Spinal cord (tissue), 10 donors: Measurements from ENCODE around the gene C10orf143. TPM values are rescaled to one million over a fixed set of nuclear protein-coding genes. Genes with fewer than 3 reads are reported as not detected.

Experiments used
- DNase-seq, 6 donors: peaks; one replicate each; pipeline versions ENCODE4 v3.0.0 to v3.0.0-alpha.2; 2013 to 2015; ENCODE audit warnings: low spot score in 6 of 6, low read depth in 4 of 6
- H3K27ac ChIP-seq: one replicate; pipeline ENCODE4 v1.5.1; 2013; ENCODE audit warnings: low read depth, low read length, control low read depth
- H3K27me3 ChIP-seq: one replicate; pipeline ENCODE4 v1.6.1; 2013; ENCODE audit warnings: low read length; ENCODE audit not compliant: control insufficient read depth, insufficient read depth
- H3K36me3 ChIP-seq: one replicate; pipeline ENCODE4 v1.6.1; 2013; ENCODE audit warnings: low read length; ENCODE audit not compliant: control insufficient read depth, insufficient read depth
- H3K4me1 ChIP-seq: one replicate; pipeline ENCODE4 v1.6.1; 2013; ENCODE audit warnings: low read length; ENCODE audit not compliant: control insufficient read depth, insufficient read depth
- H3K4me3 ChIP-seq: one replicate; pipeline ENCODE4 v1.5.1; 2013; ENCODE audit warnings: low read depth, low read length, control low read depth
- H3K9me3 ChIP-seq: one replicate; pipeline ENCODE4 v1.6.1; 2013; ENCODE audit warnings: low read length; ENCODE audit not compliant: control insufficient read depth, insufficient read depth
- WGBS: methylation state at CpG from one replicate; pipeline ENCODE4 v1.1.5; 2013; ENCODE audit warnings: missing lambda C conversion rate; ENCODE audit not compliant: insufficient coverage; 5-methylcytosine and 5-hydroxymethylcytosine counted together
- polyA plus RNA-seq, 2 donors: library from polyadenylated mRNA; unstranded; fragments of 120-200 nt; gene quantifications; one replicate each; pipeline ENCODE4 v1.2.1, GENCODE V29; 2013; ENCODE audit not compliant: insufficient read length in 2 of 2
- total RNA-seq, 2 donors: library from RNA; depleted of rRNA in 1 of 2; stranded (reverse); fragments of 120-200 nt in 1 of 2; fragments of >200 nt in 1 of 2; gene quantifications; one replicate each; pipeline versions ENCODE4 v1.2.3 to v1.2.4, GENCODE V29; 2013 to 2014
- donor health status: healthy.

Gene C10orf143
- total and polyA plus RNA-seq, 4 donors: 0.79 to 4.5 (median 3.0) TPM

DNA sequence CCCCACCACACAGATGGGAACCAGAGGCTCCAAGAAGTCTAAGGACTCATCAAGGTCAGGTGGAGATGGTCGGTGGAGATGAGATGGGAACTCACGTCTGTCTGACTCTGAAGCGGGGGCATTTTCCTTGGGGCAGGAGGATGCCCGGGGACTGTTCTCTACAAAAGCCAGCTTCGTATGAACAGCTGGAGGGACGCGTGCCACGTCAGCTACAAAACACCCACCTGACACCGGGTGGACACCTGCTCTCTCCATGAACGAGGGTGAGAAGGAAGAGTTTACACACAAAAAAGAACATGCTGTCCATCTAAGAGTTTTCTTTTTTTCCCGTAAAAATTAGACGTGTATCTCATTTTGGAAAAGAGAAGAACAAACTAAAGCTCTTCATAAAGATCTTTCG is 47.7 kb downstream of the C10orf143 start:
- H3K4me3 ChIP-seq: no peak overlapping the region
- DNase-seq: no peak
- peaks cover 3% of the 10 kb centered on the region for H3K36me3 ChIP-seq
- no peak overlapping the region for H3K27ac ChIP-seq
- peaks cover 3% of the 10 kb centered on the region for H3K4me1 ChIP-seq
- H3K27me3 ChIP-seq: no peaks in the 10 kb centered on the region
- no peaks in the 10 kb centered on the region for H3K9me3 ChIP-seq
- 94% methylated on average over 11 of the region's 13 CpGs for WGBS

DNA sequence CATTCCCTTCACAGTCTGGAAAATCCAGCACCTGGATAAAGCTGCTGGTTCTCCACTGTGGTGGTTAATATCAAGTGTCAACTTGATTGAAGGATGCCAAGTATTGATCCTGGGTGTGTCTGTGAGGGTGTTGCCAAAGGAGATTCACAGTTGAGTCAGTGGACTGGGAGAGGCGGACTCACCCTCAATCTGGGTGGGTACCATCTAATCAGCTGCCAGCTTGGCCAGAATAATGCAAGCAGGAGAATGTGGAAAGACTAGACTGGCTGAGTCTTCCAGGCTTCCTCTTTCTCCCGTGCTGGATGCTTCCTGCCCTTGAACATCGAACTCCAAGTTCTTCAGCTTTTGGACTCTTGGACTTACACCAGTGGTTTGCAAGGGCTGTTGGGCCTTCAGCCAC is 48.4 kb downstream of the C10orf143 start:
- H3K4me1 ChIP-seq: peaks cover 3% of the 10 kb centered on the region
- H3K36me3 ChIP-seq: no peaks in the 10 kb centered on the region
- H3K4me3 ChIP-seq: no peak overlapping the region
- WGBS: 93% methylated on average over 3 of the region's 3 CpGs
- H3K9me3 ChIP-seq: no peaks in the 10 kb centered on the region
- no peaks in the 10 kb centered on the region for H3K27me3 ChIP-seq
- DNase-seq: no peak
- no peak overlapping the region for H3K27ac ChIP-seq

DNA sequence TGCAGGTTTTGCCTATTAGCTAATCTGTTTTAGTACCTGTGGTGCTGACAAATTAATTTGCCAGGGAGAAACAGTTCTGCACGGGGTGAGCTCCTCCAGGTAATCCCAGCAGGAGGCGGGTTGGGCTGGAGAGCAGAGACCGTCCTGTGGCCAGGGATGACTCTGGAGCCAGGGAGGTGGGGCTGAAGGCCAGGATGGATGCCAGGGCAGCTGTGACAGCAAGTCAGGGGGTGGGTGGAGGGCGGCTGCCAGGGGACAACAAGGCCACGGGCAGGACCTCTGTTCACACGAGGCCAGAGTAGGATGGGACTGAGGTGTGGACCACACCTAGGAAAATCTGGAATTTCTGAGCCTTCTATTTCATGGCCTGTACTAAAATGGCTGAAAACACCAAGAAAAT is 48.9 kb downstream of the C10orf143 start:
- no peaks in the 10 kb centered on the region for H3K36me3 ChIP-seq
- no peak for DNase-seq
- 75% methylated on average over 3 of the region's 6 CpGs for WGBS
- H3K4me3 ChIP-seq: no peak overlapping the region
- no peaks in the 10 kb centered on the region for H3K9me3 ChIP-seq
- no peaks in the 10 kb centered on the region for H3K27me3 ChIP-seq
- H3K27ac ChIP-seq: no peak overlapping the region
- peaks cover 3% of the 10 kb centered on the region for H3K4me1 ChIP-seq

DNA sequence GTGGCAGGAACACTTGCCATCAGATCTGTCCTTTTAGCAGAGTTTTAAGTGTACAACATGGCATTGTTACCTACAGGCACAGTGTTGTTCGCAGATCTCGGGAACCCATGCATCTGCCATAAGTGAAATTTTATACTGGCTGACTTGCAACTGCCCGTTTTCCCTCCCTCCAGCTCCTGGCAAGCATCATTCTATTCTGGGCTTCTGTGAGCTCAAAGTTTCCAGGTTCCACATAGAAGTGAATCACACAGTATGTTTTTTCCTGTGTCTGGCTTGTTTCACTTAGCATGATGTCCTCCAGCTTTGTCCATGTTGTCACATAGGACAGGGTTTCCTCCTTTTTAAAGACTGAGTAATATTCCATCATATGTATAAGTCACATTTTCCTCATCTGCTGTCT is 56.6 kb downstream of the C10orf143 start:
- 88% methylated on average over 3 of the region's 3 CpGs for WGBS
- no peak overlapping the region for H3K27ac ChIP-seq
- no peak for DNase-seq
- H3K36me3 ChIP-seq: peaks cover 3% of the 10 kb centered on the region
- no peaks in the 10 kb centered on the region for H3K9me3 ChIP-seq
- H3K4me1 ChIP-seq: no peaks in the 10 kb centered on the region
- H3K4me3 ChIP-seq: no peak overlapping the region
- H3K27me3 ChIP-seq: no peaks in the 10 kb centered on the region

DNA sequence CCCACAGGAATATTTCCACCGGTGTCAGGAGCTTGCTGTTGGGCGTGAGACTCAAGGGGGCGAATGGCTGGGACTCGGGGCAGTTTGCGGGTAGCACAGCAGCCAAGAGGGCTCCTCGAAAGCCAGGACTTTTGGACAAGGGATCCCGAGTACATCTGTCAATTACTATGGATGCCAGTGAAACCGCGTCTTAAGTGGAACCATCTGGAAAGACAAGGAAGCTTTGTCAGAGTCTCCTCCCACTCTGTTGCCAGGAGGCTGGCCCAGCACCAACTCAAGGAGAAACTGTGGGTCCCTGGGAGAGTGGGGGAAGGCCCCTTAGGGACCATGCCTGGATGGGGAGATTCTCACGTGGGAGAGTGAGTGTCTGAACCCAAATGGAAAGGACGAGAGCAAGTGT is 57.1 kb downstream of the C10orf143 start:
- Histone ChIP-seq H3K27ac (no peak overlapping the region), H3K9me3 (no peaks in the 10 kb centered on the region), H3K36me3 (peaks cover 3% of the 10 kb centered on the region), H3K27me3 (no peaks in the 10 kb centered on the region), H3K4me1 (no peaks in the 10 kb centered on the region), H3K4me3 (no peak overlapping the region)
- 57% methylated on average over 11 of the region's 11 CpGs for whole genome bisulfite sequencing
- peak in 1 of 6 donors; percentile 16 for DNase-seq

DNA sequence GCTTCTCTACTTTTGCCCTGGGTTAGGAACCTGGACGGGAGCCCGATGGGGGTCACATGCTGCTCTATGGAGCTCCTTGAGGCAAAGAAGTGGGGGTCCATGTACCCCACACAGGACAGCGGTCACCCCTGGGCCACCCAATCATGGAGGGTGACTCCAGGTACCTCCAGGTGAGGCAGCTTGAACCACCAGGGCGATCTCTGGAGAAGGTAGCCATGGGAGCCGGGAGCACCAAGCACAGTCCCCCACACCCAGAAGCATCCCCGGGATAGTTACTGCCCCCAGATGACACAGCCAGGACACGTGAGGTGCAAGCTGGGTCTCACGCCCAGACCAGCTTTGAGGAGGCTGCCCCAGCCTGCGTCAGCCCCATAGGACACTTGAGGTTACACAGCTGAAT is 58.4 kb downstream of the C10orf143 start:
- no peak for DNase-seq
- Histone ChIP-seq H3K27me3 (no peaks in the 10 kb centered on the region), H3K27ac (no peak overlapping the region), H3K9me3 (no peaks in the 10 kb centered on the region), H3K4me3 (no peak overlapping the region), H3K4me1 (no peaks in the 10 kb centered on the region), H3K36me3 (peaks cover 3% of the 10 kb centered on the region)
- WGBS: 94% methylated on average over 9 of the region's 9 CpGs

DNA sequence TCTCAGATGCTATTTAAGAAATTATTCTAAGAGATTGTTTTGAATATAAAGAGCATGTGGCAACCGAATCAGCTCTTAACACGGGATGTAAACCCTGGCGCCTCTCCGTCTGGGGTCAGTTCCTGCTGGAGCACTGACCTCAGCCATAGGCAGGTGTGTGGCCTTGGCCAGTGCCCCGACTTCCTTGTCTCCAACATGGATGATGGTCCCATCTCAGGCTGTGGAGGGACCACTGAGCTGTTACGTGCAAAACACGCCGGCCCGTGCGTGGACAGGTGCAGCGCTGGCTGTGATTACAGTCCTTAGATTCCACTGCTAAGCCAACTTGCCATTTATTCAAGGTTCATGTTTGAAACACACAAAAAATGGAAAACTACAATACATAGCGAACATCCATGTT is 59.9 kb downstream of the C10orf143 start:
- WGBS: 88% methylated on average over 12 of the region's 12 CpGs
- no peak for DNase-seq
- no peak overlapping the region for H3K27ac ChIP-seq

DNA sequence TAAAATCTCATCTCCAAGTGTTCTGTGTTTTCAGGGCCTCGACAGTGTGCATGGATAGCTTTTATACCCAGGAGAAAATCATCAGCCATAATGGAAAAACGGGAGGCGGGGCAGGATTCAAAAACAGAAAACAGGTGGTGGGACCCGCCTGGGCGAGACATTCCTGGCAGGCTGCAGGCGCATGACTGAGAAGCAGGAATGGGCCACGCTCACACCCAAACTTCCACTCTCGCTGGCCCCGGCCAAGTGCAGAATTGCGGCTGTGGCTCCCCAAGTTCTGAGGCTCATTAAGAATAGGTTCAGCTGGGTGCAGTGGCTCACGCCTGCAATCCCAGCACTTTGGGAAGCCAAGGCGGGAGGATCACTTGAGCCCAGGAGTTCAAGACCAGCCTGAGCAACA is 60.6 kb downstream of the C10orf143 start:
- Histone ChIP-seq H3K4me3 (no peak overlapping the region), H3K4me1 (no peaks in the 10 kb centered on the region), H3K36me3 (peaks cover 3% of the 10 kb centered on the region), H3K27ac (no peak overlapping the region), H3K27me3 (no peaks in the 10 kb centered on the region), H3K9me3 (no peaks in the 10 kb centered on the region)
- no peak for DNase-seq
- WGBS: 92% methylated on average over 12 of the region's 12 CpGs

More for the DNA sequence above, 59.9 kb downstream of the C10orf143 start:
- no peak overlapping the region for H3K4me3 ChIP-seq
- H3K27me3 ChIP-seq: no peaks in the 10 kb centered on the region
- no peaks in the 10 kb centered on the region for H3K9me3 ChIP-seq
- peaks cover 3% of the 10 kb centered on the region for H3K36me3 ChIP-seq
- H3K4me1 ChIP-seq: no peaks in the 10 kb centered on the region

DNA sequence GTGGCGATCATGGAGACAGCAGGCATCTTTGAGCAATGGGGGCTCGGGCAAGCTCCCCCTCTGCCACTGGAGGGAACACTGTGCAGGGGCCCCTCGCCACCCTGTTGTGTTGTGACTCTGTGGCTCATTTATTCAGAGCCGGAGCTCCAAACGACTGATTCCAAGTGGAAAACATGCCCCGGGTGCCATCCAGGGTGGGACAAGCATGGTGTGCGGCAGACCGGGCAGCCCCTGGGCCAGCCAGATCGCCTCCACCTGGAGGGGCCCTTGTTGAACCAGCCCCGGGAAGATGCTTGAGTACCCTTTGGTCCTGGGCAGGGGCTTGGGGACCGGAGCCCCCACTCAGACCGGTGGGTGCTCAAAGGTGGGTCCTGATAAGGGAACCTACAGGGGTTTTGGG is 61.4 kb downstream of the C10orf143 start:
- no peak overlapping the region for H3K4me3 ChIP-seq
- H3K9me3 ChIP-seq: no peaks in the 10 kb centered on the region
- no peaks in the 10 kb centered on the region for H3K27me3 ChIP-seq
- DNase-seq: no peak
- WGBS: 88% methylated on average over 12 of the region's 12 CpGs
- no peaks in the 10 kb centered on the region for H3K4me1 ChIP-seq
- no peak overlapping the region for H3K27ac ChIP-seq
- peaks cover 3% of the 10 kb centered on the region for H3K36me3 ChIP-seq

DNA sequence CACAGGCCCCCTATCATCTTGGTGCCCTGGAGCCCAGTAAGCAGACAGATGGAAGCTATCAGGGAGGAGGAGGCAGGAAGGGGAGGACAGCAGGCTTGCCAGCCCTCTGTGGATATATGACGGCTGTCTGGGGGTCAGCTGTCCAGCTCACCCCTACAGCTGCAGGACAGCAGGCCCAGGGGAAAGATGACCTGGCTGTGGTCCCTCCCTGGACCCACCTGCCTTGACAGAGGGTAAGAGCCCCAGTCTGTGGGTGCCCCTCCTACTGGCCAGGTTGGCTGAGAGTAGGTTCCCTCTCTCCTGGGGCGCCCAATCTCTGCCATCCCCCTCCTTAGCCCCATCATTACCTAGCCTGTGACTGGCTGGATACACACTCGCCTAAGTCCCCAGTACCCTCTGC is 62.5 kb downstream of the C10orf143 start:
- Histone ChIP-seq H3K27me3 (no peaks in the 10 kb centered on the region), H3K4me1 (no peaks in the 10 kb centered on the region), H3K36me3 (peaks cover 3% of the 10 kb centered on the region), H3K4me3 (no peak overlapping the region), H3K27ac (no peak overlapping the region), H3K9me3 (no peaks in the 10 kb centered on the region)
- 85% methylated on average over 3 of the region's 3 CpGs for WGBS
- no peak for DNase-seq
